Frontal cortex (tissue), 4 donors: ENCODE data around the gene SERPINE2. TPM values are rescaled to one million over a fixed set of nuclear protein-coding genes. Genes with fewer than 3 reads are reported as not detected.
"Not testable (repeated sequence)": the region's sequence is repeated elsewhere in the genome, so short reads cannot be mapped to it uniquely, and the experiment has no call there.

Experiments used
- DNase-seq, 2 donors: peaks; one replicate each; pipeline ENCODE4 v3.0.0; 2012; ENCODE audit warnings: low spot score in 2 of 2
- FAIRE-seq: peaks from 2 replicates; lab custom pipeline; 2012; peaks lifted over from hg19 to GRCh38; lab: Jason Lieb, UNC
- total RNA-seq: library from RNA; depleted of rRNA; stranded (reverse); fragments of >200 nt; gene quantifications from one replicate; pipeline ENCODE4 v1.2.3, GENCODE V29; 2014
- donor health status: control.
- donor health status: control.
- donor health status: control.

The SERPINE2 gene
- total RNA-seq, 1 donor from 2014 or later: 36.3 TPM

DNA sequence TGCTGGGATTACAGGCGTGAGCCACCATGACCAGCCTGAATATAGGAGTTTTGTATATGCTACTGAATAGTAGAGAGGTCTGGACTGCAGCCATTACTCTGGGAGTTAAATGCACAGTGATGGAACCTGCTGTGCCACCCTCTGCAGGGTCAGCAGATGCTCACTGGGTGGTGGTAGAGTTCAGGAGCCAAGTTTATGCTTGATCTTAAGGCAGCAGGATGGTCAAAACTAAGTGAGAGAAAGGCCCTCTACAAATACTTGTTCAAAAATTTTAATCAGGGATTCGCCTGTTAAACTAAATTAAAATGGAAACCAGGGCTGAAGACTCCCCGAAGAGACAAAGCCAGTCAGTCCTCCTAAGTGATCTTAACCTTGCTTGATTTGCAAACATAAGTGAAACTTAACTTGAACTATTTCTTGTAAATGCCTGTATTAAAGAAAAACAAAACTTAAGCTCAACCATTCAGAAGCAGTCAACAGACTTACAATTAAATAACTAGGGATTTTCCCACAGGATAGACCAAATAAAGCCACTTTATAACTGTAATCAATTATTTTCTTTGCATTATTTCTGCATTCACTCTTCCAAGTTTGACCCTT is 89.7 kb downstream of the SERPINE2 start:
- FAIRE-seq: no peak

DNA sequence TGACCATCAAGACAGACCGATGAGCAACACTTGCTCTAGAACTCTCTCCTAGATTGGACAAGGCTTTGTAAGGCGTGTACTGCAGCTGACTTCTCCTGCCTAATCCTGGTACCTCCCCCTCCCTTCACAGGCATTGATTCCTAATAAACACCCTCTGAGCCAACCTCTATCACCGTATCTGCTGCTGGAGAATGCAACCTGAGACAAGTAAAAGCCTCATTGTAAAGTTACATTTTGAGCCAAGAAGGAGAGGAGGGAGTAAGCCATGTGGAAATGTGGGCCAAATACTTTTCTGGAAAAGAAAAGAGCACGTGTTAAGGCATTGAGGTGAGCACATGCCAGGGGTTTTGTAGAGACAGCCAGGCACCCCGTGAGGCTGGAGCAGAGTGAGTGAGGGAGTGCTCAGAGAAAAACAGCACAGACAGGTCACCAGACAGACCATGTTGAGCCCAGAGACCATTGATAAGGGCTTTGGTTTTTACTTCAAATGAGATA is 91.3 kb downstream of the SERPINE2 start:
- no peak for DNase-seq
- no peak for FAIRE-seq

More for the DNA sequence above, 89.7 kb downstream of the SERPINE2 start:
- no peak for DNase-seq

DNA sequence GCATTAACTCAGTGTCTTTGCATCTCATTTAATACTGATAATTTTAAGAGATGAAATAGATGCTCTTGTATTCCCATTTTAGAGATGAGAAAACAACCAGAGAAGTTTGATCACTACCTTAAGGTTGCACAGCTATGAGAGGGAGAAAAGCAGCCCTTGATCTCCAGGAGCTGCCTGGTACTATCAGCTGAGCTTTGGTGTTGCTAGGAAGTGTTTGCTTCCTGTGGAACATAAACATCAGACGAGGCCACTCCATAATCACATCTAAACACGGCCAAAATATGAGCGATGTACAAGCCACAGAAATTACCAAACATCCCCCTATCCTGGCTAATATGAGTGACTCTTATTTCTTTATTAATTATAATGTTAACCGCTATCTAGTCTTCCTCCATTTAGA is 93.3 kb downstream of the SERPINE2 start:
- DNase-seq (no peak), FAIRE-seq (no peak)

DNA sequence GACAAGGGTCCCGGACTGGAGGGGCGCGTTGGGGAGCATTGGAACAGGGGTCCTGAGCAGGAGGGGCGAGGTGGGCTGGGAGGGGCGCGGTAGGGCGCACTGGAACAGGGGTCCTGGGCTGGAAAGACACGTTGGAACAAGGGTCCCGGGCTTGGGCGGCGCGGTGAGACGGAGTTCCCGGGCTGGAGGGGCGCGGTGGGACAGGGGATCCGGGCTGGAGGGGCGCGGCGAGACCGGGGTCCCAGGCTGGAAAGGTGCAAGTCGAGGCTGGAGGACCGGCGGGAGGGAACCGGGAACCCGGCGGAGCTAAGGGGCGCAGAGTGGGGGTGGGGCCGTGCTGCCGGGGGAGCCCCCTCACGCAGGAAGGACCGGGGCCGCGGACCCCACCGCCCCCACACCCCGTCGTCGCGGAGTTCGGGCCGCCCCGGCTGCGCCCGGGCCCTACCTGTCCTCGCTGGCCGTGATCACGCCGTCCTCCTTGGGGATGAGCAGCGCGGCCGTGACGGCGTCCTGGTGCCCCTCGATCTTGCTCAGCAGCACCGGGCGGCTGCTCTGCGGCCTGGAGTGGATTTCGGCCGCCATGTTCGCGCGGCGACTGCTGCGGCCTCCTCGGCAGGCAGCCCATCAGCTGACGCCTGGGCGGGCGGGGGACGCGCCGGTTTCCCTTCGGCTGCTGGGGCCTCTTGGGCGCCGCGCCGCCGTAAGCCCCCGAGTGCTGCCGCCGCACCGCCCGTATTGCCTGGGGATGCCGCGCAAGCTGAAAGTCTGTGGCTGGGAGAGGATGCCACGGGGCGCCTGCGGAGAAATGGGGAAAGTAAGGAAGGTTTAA is 94.2 kb downstream of the SERPINE2 start, which contains the start of gene WDFY1:
Gene WDFY1, minus strand, starts transcription at position 633 of the 829 bp plus-strand sequence. Its CDS starts 51 bp downstream, at position 582.
- no peak for FAIRE-seq
- DNase-seq: peak; percentile 97

DNA sequence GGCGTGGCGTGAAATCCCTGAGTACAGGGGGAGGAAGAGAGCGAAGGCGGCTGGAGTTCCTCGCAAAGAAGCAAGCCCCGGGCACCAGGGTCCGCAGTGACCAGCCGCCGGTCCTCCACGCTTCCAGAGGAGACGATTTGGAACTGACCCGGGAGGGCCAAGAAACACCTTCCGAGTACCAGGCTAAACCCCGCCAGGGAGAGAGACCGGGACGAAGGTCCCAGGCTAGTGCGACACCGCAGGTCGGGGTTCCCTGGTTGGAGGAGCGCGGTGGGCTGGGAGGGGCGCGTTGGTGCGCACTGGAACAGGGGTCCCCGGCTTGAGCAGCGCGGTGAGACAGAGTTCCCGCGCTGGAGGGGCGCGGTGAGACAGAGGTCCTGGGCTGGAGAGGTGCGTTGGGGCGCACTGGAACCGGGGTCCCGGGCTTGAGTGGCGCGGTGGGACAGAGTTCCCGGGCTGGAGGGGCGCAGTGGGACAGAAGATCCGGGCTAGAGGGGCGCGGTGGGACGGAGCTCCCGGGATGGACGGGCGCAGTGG is 94.9 kb downstream of the SERPINE2 start:
- DNase-seq (peak; percentile 41 to 50), FAIRE-seq (no peak)

- no peak for FAIRE-seq
- DNase-seq: peak; percentile 35 to 39
These were observed 95.5 kb downstream of the SERPINE2 start for GRCh38 chr2:223943561-223944008.

DNA sequence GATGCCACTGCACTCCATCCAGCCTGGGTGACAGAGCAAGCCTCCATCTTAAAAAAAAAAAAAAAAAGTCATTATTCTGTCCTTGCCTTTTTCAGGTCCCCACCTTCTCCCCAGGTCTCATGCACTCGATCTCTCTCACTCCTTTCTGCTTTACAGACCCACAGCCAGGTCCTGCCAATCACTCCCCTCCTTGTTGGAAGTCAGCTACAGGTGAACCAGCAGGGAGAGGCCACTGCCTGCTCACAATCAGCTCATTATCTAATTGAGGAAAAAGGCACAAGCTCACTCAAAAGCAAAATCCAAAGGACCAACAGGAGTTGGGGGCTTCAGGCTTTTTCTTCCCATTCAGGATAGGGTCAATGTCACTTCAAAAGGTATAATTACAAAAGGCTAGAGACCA is 96.0 kb downstream of the SERPINE2 start:
- DNase-seq: no peak
- FAIRE-seq: no peak

GRCh38 chr2:223941579-223942277 is 97.4 kb downstream of the SERPINE2 start:
- no peak for DNase-seq
- FAIRE-seq: no peak

DNA sequence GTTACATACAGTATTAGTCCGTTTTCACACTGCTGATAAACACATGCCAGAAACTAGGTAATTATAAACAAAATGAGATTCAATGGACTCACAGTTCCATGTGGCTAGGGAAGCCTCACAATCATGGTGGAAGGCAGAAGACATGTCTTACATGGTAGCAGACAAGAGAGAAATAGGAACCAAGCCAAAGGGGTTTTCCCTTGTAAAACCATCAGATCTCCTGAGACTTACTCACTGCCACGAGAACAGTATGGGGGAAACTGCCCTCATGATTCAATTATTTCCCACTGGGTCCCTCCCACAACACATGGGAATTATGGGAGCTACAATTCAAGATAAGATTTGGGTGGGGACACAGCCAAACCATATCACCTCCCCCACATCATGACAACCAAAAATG is 99.6 kb downstream of the SERPINE2 start:
- FAIRE-seq, DNase-seq: not testable (repeated sequence)

DNA sequence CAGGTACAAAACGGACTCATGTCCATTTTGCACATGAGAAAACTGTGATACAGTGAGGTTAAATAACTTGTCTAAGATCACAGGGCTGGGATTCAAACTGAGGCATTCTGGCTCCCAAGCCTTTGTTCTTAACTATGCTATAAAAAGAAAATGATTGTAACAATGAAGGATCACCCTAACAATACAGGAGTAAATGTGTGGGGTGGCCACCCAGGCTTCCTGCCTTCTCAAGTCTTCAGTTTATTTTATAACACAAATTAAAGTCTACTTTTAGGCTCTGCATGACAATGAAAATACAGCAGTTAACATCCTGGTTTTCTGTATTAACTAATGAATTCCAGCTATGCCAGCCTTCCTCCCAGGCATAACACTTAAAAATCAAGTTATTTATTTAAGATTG is 101.6 kb downstream of the SERPINE2 start:
- FAIRE-seq (no peak), DNase-seq (no peak)

GRCh38 chr2:223936862-223937326 is 102.2 kb downstream of the SERPINE2 start:
- FAIRE-seq (no peak), DNase-seq (no peak)

- no peak for FAIRE-seq
- DNase-seq: no peak
These were observed 103.5 kb downstream of the SERPINE2 start for GRCh38 chr2:223935459-223936125.

- DNase-seq: no peak
- no peak for FAIRE-seq
These were observed 104.2 kb downstream of the SERPINE2 start for GRCh38 chr2:223934870-223935269.

GRCh38 chr2:223932816-223933800 is 106.0 kb downstream of the SERPINE2 start:
- DNase-seq: no peak
- no peak for FAIRE-seq

GRCh38 chr2:223930103-223930976 is 108.7 kb downstream of the SERPINE2 start:
- DNase-seq (peak; percentile 57 to 64), FAIRE-seq (no peak)

GRCh38 chr2:223929571-223930102 is 109.4 kb downstream of the SERPINE2 start:
- FAIRE-seq (no peak), DNase-seq (no peak)
